HepG2 (cell line): Measurements from ENCODE around the gene DTWD2. TPM values are rescaled to one million over a fixed set of nuclear protein-coding genes. Genes with fewer than 3 reads are reported as not detected.

Experiments used
- ATF6 ChIP-seq: sonication (generic); formaldehyde crosslinking; conservative IDR thresholded peaks from 2 replicates; pipeline ENCODE4 v1.4.0; 2020; ENCODE audit warnings: missing genetic modification reagents
- CSRNP2 ChIP-seq: sonication (generic); formaldehyde crosslinking; conservative IDR thresholded peaks from 2 replicates; pipeline ENCODE4 v1.8.0; 2022; ENCODE audit warnings: low read depth, missing genetic modification reagents
- DDIT3 ChIP-seq: sonication (generic); formaldehyde crosslinking; IDR thresholded peaks from 2 replicates; pipeline ENCODE4 v1.4.0; 2020; ENCODE audit warnings: mild to moderate bottlenecking, missing genetic modification reagents
- DZIP1 ChIP-seq: sonication (generic); formaldehyde crosslinking; IDR thresholded peaks from 2 replicates; pipeline ENCODE4 v1.5.0; 2020; ENCODE audit warnings: mild to moderate bottlenecking, missing genetic modification reagents
- NFATC3 ChIP-seq: sonication (generic); formaldehyde crosslinking; IDR thresholded peaks from 2 replicates; pipeline ENCODE4 v1.5.1; 2020; ENCODE audit warnings: mild to moderate bottlenecking, missing genetic modification reagents
- NONO ChIP-seq, 2 experiments: fragments of 450-650 bp in 1 of 2; sonication (generic) in 1 of 2; formaldehyde crosslinking in 1 of 2; IDR thresholded peaks in 1 of 2; conservative IDR thresholded peaks in 1 of 2; 2 replicates each; pipeline versions ENCODE4 v1.6.1 to v1.8.0; 2017 to 2022; ENCODE audit warnings: mild to moderate bottlenecking in 1 of 2, missing genetic modification reagents in 1 of 2, moderate library complexity in 1 of 2
- NR2F6 ChIP-seq, 2 experiments: IDR thresholded peaks; 2 replicates each; pipeline ENCODE4 v1.6.1; 2016; ENCODE audit warnings: antibody characterized with exemption in 1 of 2, mild to moderate bottlenecking in 1 of 2
- PAF1 ChIP-seq: IDR thresholded peaks from 2 replicates; pipeline ENCODE4 v1.6.1; 2016; ENCODE audit warnings: missing genetic modification reagents, missing compliant biosample characterization
- PCBP2 ChIP-seq: fragments of 200-400 bp; formaldehyde crosslinking; optimal IDR thresholded peaks from 2 replicates; pipeline ENCODE3; 2018; ENCODE audit warnings: low read length, low read depth; ENCODE audit not compliant: poor library complexity, severe bottlenecking
- RORA ChIP-seq: sonication (generic); formaldehyde crosslinking; IDR thresholded peaks from 2 replicates; pipeline ENCODE4 v1.5.0; 2020; ENCODE audit warnings: mild to moderate bottlenecking, missing genetic modification reagents, moderate library complexity
- SOX6 ChIP-seq, 2 experiments: fragments of 450-650 bp in 1 of 2; sonication (generic) in 1 of 2; formaldehyde crosslinking in 1 of 2; IDR thresholded peaks; 2 replicates each; pipeline versions ENCODE4 v1.4.0 to v1.6.1; 2017 to 2020; ENCODE audit warnings: antibody characterized with exemption in 1 of 2, mild to moderate bottlenecking in 1 of 2, missing genetic modification reagents in 1 of 2
- ZBTB42 ChIP-seq: sonication (generic); formaldehyde crosslinking; IDR thresholded peaks from 2 replicates; pipeline ENCODE4 v1.5.0; 2020; ENCODE audit warnings: mild to moderate bottlenecking, missing genetic modification reagents
- polyA plus RNA-seq, 8 experiments: library from polyadenylated mRNA; depleted of rRNA in 3 of 8; stranded (reverse) in 7 of 8; unstranded in 1 of 8; fragments of >200 nt; fragmentation: Illumina TruSeq in 4 of 8; extraction: Trizol in 4 of 8; gene quantifications; 2 replicates each; pipeline versions ENCODE4 v1.2.1 to v1.2.3, GENCODE V29; 2011 to 2016; ENCODE audit warnings: low read depth in 4 of 8, missing spikeins in 1 of 8, mixed read lengths in 1 of 8; ENCODE audit not compliant: insufficient read depth in 1 of 8
- total RNA-seq, 5 experiments: library from RNA; depleted of rRNA; stranded (reverse); fragments of >200 nt; fragmentation: Illumina TruSeq; extraction: Trizol; gene quantifications; 2 replicates each; pipeline ENCODE4 v1.2.3, GENCODE V29; 2016; ENCODE audit warnings: low read depth in 1 of 5
- TF ChIP-seq, protein P1 (sequence below): sonication (generic); formaldehyde crosslinking; IDR thresholded peaks from 2 replicates; pipeline ENCODE4 v1.5.0; 2020; ENCODE audit warnings: mild to moderate bottlenecking, low read depth, missing genetic modification reagents, borderline replicate concordance
- TF ChIP-seq, protein P2 (sequence below): sonication (generic); formaldehyde crosslinking; IDR thresholded peaks from 2 replicates; pipeline ENCODE4 v1.8.1; 2023; ENCODE audit warnings: missing genetic modification reagents, inconsistent platforms, borderline replicate concordance

DTWD2 gene
- total and polyA plus RNA-seq, 2 of the 13 experiments (the other 11 are each of a cell fraction or from before 2014, with no cell fraction given): 1.6 to 6.0 TPM

DNA sequence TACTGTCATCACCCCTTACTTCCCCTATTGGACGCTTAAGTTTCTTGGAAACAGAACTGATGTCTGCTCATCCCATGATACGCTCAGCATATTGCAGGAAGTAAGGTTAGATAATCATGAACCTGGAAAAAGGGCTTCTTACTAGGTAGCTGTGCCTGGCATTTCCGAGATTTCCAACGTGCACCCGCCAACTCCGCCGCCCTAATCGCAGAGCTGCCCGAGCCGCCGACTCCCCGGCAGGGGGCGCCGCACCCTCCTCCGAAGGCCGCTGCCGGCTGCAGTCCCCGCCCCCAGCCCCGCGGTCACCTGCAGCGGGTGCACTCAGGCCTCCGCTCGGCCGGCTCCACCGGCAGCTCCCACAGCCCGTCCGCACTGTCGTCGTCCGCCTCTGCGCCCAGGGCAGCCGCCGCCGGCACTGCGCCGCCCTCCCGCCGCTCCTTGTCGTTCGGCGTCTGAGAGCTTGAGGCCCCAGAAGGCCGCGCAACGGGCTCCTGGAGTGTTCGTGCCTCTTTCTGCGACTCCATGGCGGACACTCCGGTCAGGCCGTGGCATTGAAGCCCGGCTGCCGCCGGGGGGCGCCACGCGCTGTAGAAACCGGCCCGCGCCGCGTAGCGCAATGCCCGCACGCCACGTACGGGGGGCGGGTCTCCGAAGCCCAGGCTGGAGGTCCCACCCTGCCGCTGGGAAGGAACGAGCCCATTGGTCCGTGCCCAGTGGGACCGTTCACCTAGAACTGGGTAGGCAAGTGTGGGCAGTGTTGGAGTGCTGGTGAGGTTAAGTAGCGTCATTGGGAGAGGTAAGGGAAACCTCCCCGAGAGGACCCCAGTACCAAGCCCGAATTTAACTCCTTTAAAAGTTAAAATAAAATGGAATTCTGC, at the start of gene DTWD2 (continued):
- TF ChIP-seq NFATC3 (CRISPR knock-in tag) (0 out of 2 replicates have a peak, but pooled peaks have one; percentile 44), ATF6 (no peak), CSRNP2 (CRISPR knock-in tag) (no peak; the same call in 1 of the 2 replicates), SOX6 (IDR thresholded peaks at IDR 0.05) (no peak), SOX6 (CRISPR knock-in tag; IDR thresholded peaks at IDR 0.05) (peak; percentile 60; the same call in 1 of the 2 replicates), PAF1 (CRISPR knock-in tag) (no peak), DDIT3 (CRISPR knock-in tag) (no peak), ZBTB42 (CRISPR knock-in tag) (no peak), DZIP1 (CRISPR knock-in tag) (peak; percentile 78; the same call in 1 of the 2 replicates), NR2F6 (IDR thresholded peaks at IDR 0.05) (no peak), NR2F6 (CRISPR knock-in tag; IDR thresholded peaks at IDR 0.05) (peak; percentile 26; the same call in 1 of the 2 replicates), RORA (CRISPR knock-in tag) (no peak), NONO (IDR thresholded peaks at IDR 0.05) (no peak), NONO (CRISPR knock-in tag; conservative IDR thresholded peaks at IDR 0.05) (peak; percentile 96), PCBP2 (no peak)
- TF ChIP-seq, protein P1, sequence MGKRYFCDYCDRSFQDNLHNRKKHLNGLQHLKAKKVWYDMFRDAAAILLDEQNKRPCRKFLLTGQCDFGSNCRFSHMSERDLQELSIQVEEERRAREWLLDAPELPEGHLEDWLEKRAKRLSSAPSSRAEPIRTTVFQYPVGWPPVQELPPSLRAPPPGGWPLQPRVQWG (CRISPR knock-in tag): no peak
- TF ChIP-seq, protein P2, sequence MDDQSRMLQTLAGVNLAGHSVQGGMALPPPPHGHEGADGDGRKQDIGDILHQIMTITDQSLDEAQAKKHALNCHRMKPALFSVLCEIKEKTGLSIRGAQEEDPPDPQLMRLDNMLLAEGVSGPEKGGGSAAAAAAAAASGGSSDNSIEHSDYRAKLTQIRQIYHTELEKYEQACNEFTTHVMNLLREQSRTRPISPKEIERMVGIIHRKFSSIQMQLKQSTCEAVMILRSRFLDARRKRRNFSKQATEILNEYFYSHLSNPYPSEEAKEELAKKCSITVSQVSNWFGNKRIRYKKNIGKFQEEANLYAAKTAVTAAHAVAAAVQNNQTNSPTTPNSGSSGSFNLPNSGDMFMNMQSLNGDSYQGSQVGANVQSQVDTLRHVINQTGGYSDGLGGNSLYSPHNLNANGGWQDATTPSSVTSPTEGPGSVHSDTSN (CRISPR knock-in tag): 0 out of 2 replicates have a peak, but pooled peaks have one; percentile 14
